GM23338 (cell line): ENCODE data around the gene ITGB7. TPM values are rescaled to one million over a fixed set of nuclear protein-coding genes. Genes with fewer than 3 reads are reported as not detected.

Experiments
- ATAC-seq: fragments of 200-7000 bp; cut with Tn5 transposase; 3 replicates; pipeline ENCODE4 v1.9.1; 2020
- DNase-seq: peaks from one replicate; pipeline ENCODE4 v3.0.0-alpha.2; 2015; ENCODE audit warnings: low spot score
- H2AFZ ChIP-seq: fragments of 200-600 bp; sonication (generic); 2 replicates; pipeline ENCODE4 v1.8.0; 2016; ENCODE audit warnings: antibody characterized with exemption, mild to moderate bottlenecking, moderate library complexity
- H3F3A ChIP-seq: fragments of 200-600 bp; sonication (generic); replicated peaks from 2 replicates; pipeline ENCODE4 v1.8.0; 2017; ENCODE audit warnings: antibody characterized with exemption, mixed run types, low read depth
- H3K27ac ChIP-seq: fragments of 200-600 bp; sonication (generic); 2 replicates; pipeline ENCODE4 v1.6.1; 2016; ENCODE audit warnings: low read depth
- H3K27me3 ChIP-seq: fragments of 200-600 bp; sonication (generic); 2 replicates; pipeline ENCODE4 v1.8.0; 2016; ENCODE audit warnings: mild to moderate bottlenecking, mixed run types, moderate library complexity; ENCODE audit not compliant: insufficient read depth
- H3K36me3 ChIP-seq: fragments of 200-600 bp; sonication (generic); 2 replicates; pipeline ENCODE4 v1.8.0; 2016; ENCODE audit warnings: mild to moderate bottlenecking; ENCODE audit not compliant: insufficient read depth
- H3K4me1 ChIP-seq: fragments of 200-600 bp; sonication (generic); 2 replicates; pipeline ENCODE4 v1.8.0; 2016; ENCODE audit warnings: mild to moderate bottlenecking, moderate library complexity; ENCODE audit not compliant: insufficient read depth
- H3K4me2 ChIP-seq: fragments of 200-600 bp; sonication (generic); 2 replicates; pipeline ENCODE4 v1.7.1; 2017; ENCODE audit warnings: mixed run types
- H3K4me3 ChIP-seq: fragments of 200-600 bp; sonication (generic); 2 replicates; pipeline ENCODE4 v1.6.1; 2016; ENCODE audit warnings: mixed run types
- H3K79me2 ChIP-seq: fragments of 200-600 bp; sonication (generic); replicated peaks from 2 replicates; pipeline ENCODE4 v1.8.0; 2017; ENCODE audit warnings: mild to moderate bottlenecking; ENCODE audit not compliant: insufficient read depth
- H3K9me2 ChIP-seq: fragments of 200-600 bp; sonication (generic); 2 replicates; pipeline ENCODE4 v1.8.0; 2017; ENCODE audit not compliant: insufficient read depth
- H4K20me1 ChIP-seq: fragments of 200-600 bp; sonication (generic); replicated peaks from 2 replicates; pipeline ENCODE4 v1.8.0; 2017; ENCODE audit warnings: mild to moderate bottlenecking; ENCODE audit not compliant: insufficient read depth
- H3K27ac Mint-ChIP-seq: 2 replicates; pipeline ENCODE4 v1.8.0; 2020; ENCODE audit warnings: inconsistent platforms, mild to moderate bottlenecking, moderate library complexity, mixed read lengths
- H3K27me3 Mint-ChIP-seq: 3 replicates; pipeline ENCODE4 v1.8.0; 2022; ENCODE audit warnings: low read depth, mild to moderate bottlenecking, moderate library complexity, mixed read lengths, inconsistent platforms; ENCODE audit not compliant: insufficient read depth, poor library complexity
- H3K36me3 Mint-ChIP-seq: 3 replicates; pipeline ENCODE4 v1.8.0; 2021; ENCODE audit warnings: low read depth, mild to moderate bottlenecking, inconsistent platforms, moderate library complexity, mixed read lengths
- H3K4me1 Mint-ChIP-seq: 3 replicates; pipeline ENCODE4 v1.8.0; 2020; ENCODE audit warnings: mild to moderate bottlenecking, inconsistent platforms, mixed read lengths
- H3K4me3 Mint-ChIP-seq: 3 replicates; pipeline ENCODE4 v1.8.0; 2021; ENCODE audit warnings: moderate library complexity, mild to moderate bottlenecking, inconsistent platforms, mixed read lengths
- H3K9me3 Mint-ChIP-seq: 3 replicates; pipeline ENCODE4 v1.8.0; 2020; ENCODE audit warnings: moderate library complexity, mild to moderate bottlenecking, inconsistent platforms, mixed read lengths
- EZH2 ChIP-seq: fragments of 200-600 bp; sonication (generic); IDR thresholded peaks from one replicate; pipeline ENCODE4 v1.8.0; 2017; ENCODE audit warnings: antibody characterized with exemption, mild to moderate bottlenecking, low read depth; ENCODE audit not compliant: unreplicated experiment
- JUNB ChIP-seq: IDR thresholded peaks from one replicate; pipeline ENCODE4 v1.6.1; 2016; ENCODE audit warnings: antibody characterized with exemption; ENCODE audit not compliant: unreplicated experiment
- NANOG ChIP-seq: IDR thresholded peaks from 2 replicates; pipeline ENCODE4 v1.6.1; 2016; ENCODE audit warnings: antibody characterized with exemption, borderline replicate concordance
- POLR2AphosphoS5 ChIP-seq: IDR thresholded peaks from 2 replicates; pipeline ENCODE4 v1.6.1; 2016; ENCODE audit warnings: antibody characterized with exemption, low read depth
- STAT1 ChIP-seq: IDR thresholded peaks from one replicate; pipeline ENCODE4 v1.6.1; 2016; ENCODE audit warnings: antibody characterized with exemption; ENCODE audit not compliant: unreplicated experiment
- ZNF331 ChIP-seq: fragments of 250-450 bp; sonication (Bioruptor Pico); IDR thresholded peaks from 2 replicates; pipeline ENCODE4 v1.5.0; 2020; ENCODE audit warnings: low read depth, mild to moderate bottlenecking, moderate library complexity
- polyA plus RNA-seq: library from polyadenylated mRNA; unstranded; fragments of >200 nt; fragmentation: Nextera tagmentation; extraction: Ambion mirVana; gene quantifications from 2 replicates; pipeline ENCODE4 v1.2.1, GENCODE V29; 2016
- total RNA-seq: library from RNA; depleted of rRNA; stranded (reverse); fragments of >200 nt; shearing (Covaris generic); gene quantifications from 2 replicates; pipeline ENCODE4 v1.2.3, GENCODE V29; 2014
- TF ChIP-seq, protein P1 (sequence below): fragments of 250-450 bp; sonication (Bioruptor Pico); IDR thresholded peaks from 2 replicates; pipeline ENCODE4 v1.5.0; 2020; ENCODE audit warnings: mild to moderate bottlenecking, moderate library complexity
- TF ChIP-seq, protein P2 (sequence below): IDR thresholded peaks from 2 replicates; pipeline ENCODE4 v1.6.1; 2016; ENCODE audit warnings: antibody characterized with exemption

The ITGB7 gene
- total and polyA plus RNA-seq, 2 experiments from 2014 or later = 0.32 TPM; not detected in 1

DNA sequence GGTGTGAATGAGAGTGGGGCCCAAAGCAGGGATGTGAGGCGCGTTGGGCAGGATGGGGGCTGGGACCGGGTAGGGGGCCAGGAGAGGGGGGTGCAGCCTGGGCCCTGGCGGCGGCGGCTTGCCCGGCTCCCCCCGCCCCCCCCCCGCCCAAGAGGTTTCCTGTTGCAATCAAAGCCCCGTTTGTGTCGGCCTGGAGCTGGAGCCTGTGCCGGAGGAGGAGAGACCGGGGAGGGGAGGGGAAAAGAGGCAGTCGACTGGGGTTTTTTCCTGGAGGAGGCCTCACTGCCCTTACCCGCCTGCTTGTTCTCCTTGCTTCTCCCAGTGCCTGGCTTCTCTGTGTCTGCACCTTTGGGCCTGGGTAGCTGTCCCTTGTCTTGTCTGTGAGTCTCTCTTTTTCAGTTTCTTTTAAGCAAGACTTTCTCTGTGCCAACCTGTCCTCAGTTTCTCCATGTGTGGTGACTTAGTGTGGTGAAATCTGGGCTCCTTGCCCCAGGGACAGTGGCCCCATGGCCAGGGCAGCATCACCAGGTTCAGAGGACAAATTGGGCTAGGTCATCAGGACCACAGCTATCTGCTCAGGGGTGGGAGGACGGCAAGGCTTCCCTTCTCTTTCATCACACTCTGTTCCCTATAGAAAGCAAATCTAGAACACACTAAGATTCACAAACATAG is 16.5 kb upstream of the ITGB7 start:
- Histone ChIP-seq H2AFZ (no peak overlapping the region; the same call in 1 of the 2 replicates), H3K4me2 (peak overlapping the region; percentile 91), H3F3A (peaks cover 26% of the 10 kb centered on the region), H3K4me3 (peak overlapping the region; percentile 95), H3K79me2 (peaks cover 14% of the 10 kb centered on the region), H4K20me1 (no peaks in the 10 kb centered on the region), H3K4me1 (peaks cover 50% of the 10 kb centered on the region), H3K36me3 (no peaks in the 10 kb centered on the region; the same call in 1 of the 2 replicates), H3K27me3 (peaks cover 15% of the 10 kb centered on the region), H3K9me2 (no peaks in the 10 kb centered on the region), H3K27ac (peak overlapping the region; percentile 39; the same call in 1 of the 2 replicates)
- peaks cover 31% of the 10 kb centered on the region for H3K27me3 Mint-ChIP-seq
- H3K9me3 Mint-ChIP-seq = peaks cover 4% of the 10 kb centered on the region; the same call in 1 of the 3 replicates
- H3K4me3 Mint-ChIP-seq = peak overlapping the region; percentile 67
- peak; percentile 48 for DNase-seq
- TF ChIP-seq NANOG (no peak), ZNF331 (CRISPR knock-in tag) (no peak), POLR2AphosphoS5 (no peak), JUNB (no peak), STAT1 (no peak), EZH2 (no peak)
- TF ChIP-seq, protein P1, sequence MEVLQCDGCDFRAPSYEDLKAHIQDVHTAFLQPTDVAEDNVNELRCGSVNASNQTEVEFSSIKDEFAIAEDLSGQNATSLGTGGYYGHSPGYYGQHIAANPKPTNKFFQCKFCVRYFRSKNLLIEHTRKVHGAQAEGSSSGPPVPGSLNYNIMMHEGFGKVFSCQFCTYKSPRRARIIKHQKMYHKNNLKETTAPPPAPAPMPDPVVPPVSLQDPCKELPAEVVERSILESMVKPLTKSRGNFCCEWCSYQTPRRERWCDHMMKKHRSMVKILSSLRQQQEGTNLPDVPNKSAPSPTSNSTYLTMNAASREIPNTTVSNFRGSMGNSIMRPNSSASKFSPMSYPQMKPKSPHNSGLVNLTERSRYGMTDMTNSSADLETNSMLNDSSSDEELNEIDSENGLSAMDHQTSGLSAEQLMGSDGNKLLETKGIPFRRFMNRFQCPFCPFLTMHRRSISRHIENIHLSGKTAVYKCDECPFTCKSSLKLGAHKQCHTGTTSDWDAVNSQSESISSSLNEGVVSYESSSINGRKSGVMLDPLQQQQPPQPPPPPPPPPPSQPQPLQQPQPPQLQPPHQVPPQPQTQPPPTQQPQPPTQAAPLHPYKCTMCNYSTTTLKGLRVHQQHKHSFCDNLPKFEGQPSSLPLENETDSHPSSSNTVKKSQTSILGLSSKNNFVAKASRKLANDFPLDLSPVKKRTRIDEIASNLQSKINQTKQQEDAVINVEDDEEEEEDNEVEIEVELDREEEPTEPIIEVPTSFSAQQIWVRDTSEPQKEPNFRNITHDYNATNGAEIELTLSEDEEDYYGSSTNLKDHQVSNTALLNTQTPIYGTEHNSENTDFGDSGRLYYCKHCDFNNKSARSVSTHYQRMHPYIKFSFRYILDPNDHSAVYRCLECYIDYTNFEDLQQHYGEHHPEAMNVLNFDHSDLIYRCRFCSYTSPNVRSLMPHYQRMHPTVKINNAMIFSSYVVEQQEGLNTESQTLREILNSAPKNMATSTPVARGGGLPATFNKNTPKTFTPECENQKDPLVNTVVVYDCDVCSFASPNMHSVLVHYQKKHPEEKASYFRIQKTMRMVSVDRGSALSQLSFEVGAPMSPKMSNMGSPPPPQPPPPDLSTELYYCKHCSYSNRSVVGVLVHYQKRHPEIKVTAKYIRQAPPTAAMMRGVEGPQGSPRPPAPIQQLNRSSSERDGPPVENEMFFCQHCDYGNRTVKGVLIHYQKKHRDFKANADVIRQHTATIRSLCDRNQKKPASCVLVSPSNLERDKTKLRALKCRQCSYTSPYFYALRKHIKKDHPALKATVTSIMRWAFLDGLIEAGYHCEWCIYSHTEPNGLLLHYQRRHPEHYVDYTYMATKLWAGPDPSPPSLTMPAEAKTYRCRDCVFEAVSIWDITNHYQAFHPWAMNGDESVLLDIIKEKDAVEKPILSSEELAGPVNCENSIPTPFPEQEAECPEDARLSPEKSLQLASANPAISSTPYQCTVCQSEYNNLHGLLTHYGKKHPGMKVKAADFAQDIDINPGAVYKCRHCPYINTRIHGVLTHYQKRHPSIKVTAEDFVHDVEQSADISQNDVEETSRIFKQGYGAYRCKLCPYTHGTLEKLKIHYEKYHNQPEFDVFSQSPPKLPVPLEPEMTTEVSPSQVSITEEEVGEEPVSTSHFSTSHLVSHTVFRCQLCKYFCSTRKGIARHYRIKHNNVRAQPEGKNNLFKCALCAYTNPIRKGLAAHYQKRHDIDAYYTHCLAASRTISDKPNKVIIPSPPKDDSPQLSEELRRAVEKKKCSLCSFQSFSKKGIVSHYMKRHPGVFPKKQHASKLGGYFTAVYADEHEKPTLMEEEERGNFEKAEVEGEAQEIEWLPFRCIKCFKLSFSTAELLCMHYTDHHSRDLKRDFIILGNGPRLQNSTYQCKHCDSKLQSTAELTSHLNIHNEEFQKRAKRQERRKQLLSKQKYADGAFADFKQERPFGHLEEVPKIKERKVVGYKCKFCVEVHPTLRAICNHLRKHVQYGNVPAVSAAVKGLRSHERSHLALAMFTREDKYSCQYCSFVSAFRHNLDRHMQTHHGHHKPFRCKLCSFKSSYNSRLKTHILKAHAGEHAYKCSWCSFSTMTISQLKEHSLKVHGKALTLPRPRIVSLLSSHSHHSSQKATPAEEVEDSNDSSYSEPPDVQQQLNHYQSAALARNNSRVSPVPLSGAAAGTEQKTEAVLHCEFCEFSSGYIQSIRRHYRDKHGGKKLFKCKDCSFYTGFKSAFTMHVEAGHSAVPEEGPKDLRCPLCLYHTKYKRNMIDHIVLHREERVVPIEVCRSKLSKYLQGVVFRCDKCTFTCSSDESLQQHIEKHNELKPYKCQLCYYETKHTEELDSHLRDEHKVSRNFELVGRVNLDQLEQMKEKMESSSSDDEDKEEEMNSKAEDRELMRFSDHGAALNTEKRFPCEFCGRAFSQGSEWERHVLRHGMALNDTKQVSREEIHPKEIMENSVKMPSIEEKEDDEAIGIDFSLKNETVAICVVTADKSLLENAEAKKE (CRISPR knock-in tag) = no peak
- TF ChIP-seq, protein P2, sequence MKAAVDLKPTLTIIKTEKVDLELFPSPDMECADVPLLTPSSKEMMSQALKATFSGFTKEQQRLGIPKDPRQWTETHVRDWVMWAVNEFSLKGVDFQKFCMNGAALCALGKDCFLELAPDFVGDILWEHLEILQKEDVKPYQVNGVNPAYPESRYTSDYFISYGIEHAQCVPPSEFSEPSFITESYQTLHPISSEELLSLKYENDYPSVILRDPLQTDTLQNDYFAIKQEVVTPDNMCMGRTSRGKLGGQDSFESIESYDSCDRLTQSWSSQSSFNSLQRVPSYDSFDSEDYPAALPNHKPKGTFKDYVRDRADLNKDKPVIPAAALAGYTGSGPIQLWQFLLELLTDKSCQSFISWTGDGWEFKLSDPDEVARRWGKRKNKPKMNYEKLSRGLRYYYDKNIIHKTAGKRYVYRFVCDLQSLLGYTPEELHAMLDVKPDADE = no peak
- H3K36me3 Mint-ChIP-seq = peaks cover 5% of the 10 kb centered on the region
- peak overlapping the region; percentile 80; the same call in 1 of the 2 replicates for H3K27ac Mint-ChIP-seq
- ATAC-seq = peak; percentile 1; the same call in 2 of the 3 replicates
- peaks cover 60% of the 10 kb centered on the region for H3K4me1 Mint-ChIP-seq
